HFFc6 (cell line): Measurements from ENCODE around the gene EPB41L3. TPM values are rescaled to one million over a fixed set of nuclear protein-coding genes. Genes with fewer than 3 reads are reported as not detected.

Experiments used
- DNase-seq: peaks from one replicate; pipeline ENCODE4 v3.0.0-alpha.2; 2018
- H3K27ac Mint-ChIP-seq: 2 replicates; pipeline ENCODE4 v1.8.0; 2020; ENCODE audit warnings: mild to moderate bottlenecking, mixed read lengths
- H3K27me3 Mint-ChIP-seq: 2 replicates; pipeline ENCODE4 v1.8.0; 2021; ENCODE audit warnings: mild to moderate bottlenecking, moderate library complexity, mixed read lengths; ENCODE audit not compliant: insufficient read depth
- H3K36me3 Mint-ChIP-seq: 2 replicates; pipeline ENCODE4 v1.8.0; 2021; ENCODE audit warnings: low read depth, mixed read lengths
- H3K4me1 Mint-ChIP-seq: 2 replicates; pipeline ENCODE4 v1.8.0; 2020; ENCODE audit warnings: low read depth, mixed read lengths
- H3K4me3 Mint-ChIP-seq: 2 replicates; pipeline ENCODE4 v1.8.0; 2020; ENCODE audit warnings: mild to moderate bottlenecking, moderate library complexity, mixed read lengths
- H3K9me3 Mint-ChIP-seq: 2 replicates; pipeline ENCODE4 v1.8.0; 2020; ENCODE audit warnings: mild to moderate bottlenecking, mixed read lengths
- CTCF ChIP-seq: fragments of 200-600 bp; sonication (generic); IDR thresholded peaks from 2 replicates; pipeline ENCODE4 v1.5.0; 2021; ENCODE audit warnings: antibody characterized with exemption, mild to moderate bottlenecking
- total RNA-seq, 6 experiments: library from RNA; stranded (reverse); fragmentation: NEBNext Ultra II Directional; extraction: Animal tissue kit (Norgen Biotek cat#: 25700); gene quantifications; 2 replicates in 1 of 6; 3 replicates in 5 of 6; pipeline ENCODE4 v1.2.3, GENCODE V29; 2021

The EPB41L3 gene
- total RNA-seq, 6 experiments from 2014 or later = 1.3 to 17.0 (median 1.8) TPM

GRCh38 chr18:5541644-5542043 lies 2.2 kb downstream of the EPB41L3 start:
- no peak for DNase-seq
- H3K4me1 Mint-ChIP-seq = no peaks in the 10 kb centered on the region; the same call in 1 of the 2 replicates
- no peak for TF ChIP-seq CTCF
- no peak overlapping the region for H3K4me3 Mint-ChIP-seq
- H3K9me3 Mint-ChIP-seq = peaks cover 6% of the 10 kb centered on the region; the same call in 1 of the 2 replicates
- H3K27ac Mint-ChIP-seq = no peak overlapping the region
- no peaks in the 10 kb centered on the region for H3K36me3 Mint-ChIP-seq
- peaks cover 8% of the 10 kb centered on the region; the same call in 1 of the 2 replicates for H3K27me3 Mint-ChIP-seq

- no peak for TF ChIP-seq CTCF
- no peak for DNase-seq
- Mint-ChIP-seq H3K4me1 (no peaks in the 10 kb centered on the region; the same call in 1 of the 2 replicates), H3K27me3 (peaks cover 7% of the 10 kb centered on the region; the same call in 1 of the 2 replicates), H3K9me3 (peaks cover 16% of the 10 kb centered on the region), H3K27ac (no peak overlapping the region), H3K36me3 (no peaks in the 10 kb centered on the region), H3K4me3 (no peak overlapping the region)
Measured at GRCh38 chr18:5539391-5539790, 4.4 kb downstream of the EPB41L3 start.

- no peak overlapping the region; the same call in 1 of the 2 replicates for H3K4me3 Mint-ChIP-seq
- no peak overlapping the region for H3K27ac Mint-ChIP-seq
- H3K4me1 Mint-ChIP-seq = no peaks in the 10 kb centered on the region; the same call in 1 of the 2 replicates
Measured at GRCh38 chr18:5538544-5538943, 5.3 kb downstream of the EPB41L3 start.

GRCh38 chr18:5537860-5538259 lies 5.9 kb downstream of the EPB41L3 start:
- peaks cover 16% of the 10 kb centered on the region for H3K9me3 Mint-ChIP-seq
- H3K36me3 Mint-ChIP-seq = no peaks in the 10 kb centered on the region
- DNase-seq = no peak
- TF ChIP-seq CTCF = no peak
- 0 out of 2 replicates have a peak, but pooled peaks cover 3% of the 10 kb centered on the region for H3K27me3 Mint-ChIP-seq
- no peaks in the 10 kb centered on the region; the same call in 1 of the 2 replicates for H3K4me1 Mint-ChIP-seq
- H3K4me3 Mint-ChIP-seq = no peak overlapping the region
- H3K27ac Mint-ChIP-seq = no peak overlapping the region

More at GRCh38 chr18:5538544-5538943, 5.3 kb downstream of the EPB41L3 start:
- Mint-ChIP-seq H3K9me3 (peaks cover 16% of the 10 kb centered on the region), H3K27me3 (0 out of 2 replicates have a peak, but pooled peaks cover 3% of the 10 kb centered on the region), H3K36me3 (no peaks in the 10 kb centered on the region)
- DNase-seq = no peak
- TF ChIP-seq CTCF = no peak

- no peak overlapping the region for H3K27ac Mint-ChIP-seq
- no peaks in the 10 kb centered on the region; the same call in 1 of the 2 replicates for H3K4me1 Mint-ChIP-seq
- no peak for DNase-seq
- H3K9me3 Mint-ChIP-seq = peaks cover 24% of the 10 kb centered on the region
- no peaks in the 10 kb centered on the region for H3K27me3 Mint-ChIP-seq
- no peak overlapping the region for H3K4me3 Mint-ChIP-seq
- H3K36me3 Mint-ChIP-seq = no peaks in the 10 kb centered on the region
- TF ChIP-seq CTCF = no peak
Measured at GRCh38 chr18:5534845-5535244, 9.0 kb downstream of the EPB41L3 start.

GRCh38 chr18:5532066-5532465 lies 11.7 kb downstream of the EPB41L3 start:
- no peak for DNase-seq

More at GRCh38 chr18:5532066-5532465, 11.7 kb downstream of the EPB41L3 start:
- no peak for TF ChIP-seq CTCF
- Mint-ChIP-seq H3K36me3 (no peaks in the 10 kb centered on the region), H3K27ac (no peak overlapping the region), H3K4me1 (no peaks in the 10 kb centered on the region; the same call in 1 of the 2 replicates), H3K27me3 (no peaks in the 10 kb centered on the region; the same call in 1 of the 2 replicates), H3K4me3 (no peak overlapping the region), H3K9me3 (peaks cover 30% of the 10 kb centered on the region)
